ENCODE data around the gene CALD1.

DNA sequence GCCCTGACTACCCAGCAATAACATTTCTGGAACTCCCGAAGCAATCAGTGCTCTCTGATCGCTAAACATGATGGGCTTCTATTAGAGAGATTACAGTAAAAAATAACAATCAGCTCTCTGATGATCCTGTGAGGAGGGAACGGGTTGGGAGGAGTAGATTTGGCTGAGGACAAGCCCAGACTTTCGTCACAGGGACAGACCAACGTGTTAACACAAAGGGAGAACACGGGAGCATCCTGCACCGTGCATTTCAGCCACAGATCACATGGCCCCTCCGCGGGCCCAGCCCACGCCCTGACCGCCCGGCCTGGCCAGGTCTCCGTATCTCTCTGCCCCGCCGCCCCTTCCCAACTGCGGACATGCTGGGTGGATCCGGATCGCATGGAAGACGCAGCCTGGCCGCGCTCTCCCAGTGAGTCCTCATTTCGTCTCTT is 111.8 kb downstream of the CALD1 start:
- TF ChIP-seq, protein P1, sequence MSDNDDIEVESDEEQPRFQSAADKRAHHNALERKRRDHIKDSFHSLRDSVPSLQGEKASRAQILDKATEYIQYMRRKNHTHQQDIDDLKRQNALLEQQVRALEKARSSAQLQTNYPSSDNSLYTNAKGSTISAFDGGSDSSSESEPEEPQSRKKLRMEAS (CRISPR knock-in tag; IDR thresholded peaks at IDR 0.05) = 0 out of 2 replicates have a peak, but pooled peaks have one; percentile 54
- TF ChIP-seq, protein P2, sequence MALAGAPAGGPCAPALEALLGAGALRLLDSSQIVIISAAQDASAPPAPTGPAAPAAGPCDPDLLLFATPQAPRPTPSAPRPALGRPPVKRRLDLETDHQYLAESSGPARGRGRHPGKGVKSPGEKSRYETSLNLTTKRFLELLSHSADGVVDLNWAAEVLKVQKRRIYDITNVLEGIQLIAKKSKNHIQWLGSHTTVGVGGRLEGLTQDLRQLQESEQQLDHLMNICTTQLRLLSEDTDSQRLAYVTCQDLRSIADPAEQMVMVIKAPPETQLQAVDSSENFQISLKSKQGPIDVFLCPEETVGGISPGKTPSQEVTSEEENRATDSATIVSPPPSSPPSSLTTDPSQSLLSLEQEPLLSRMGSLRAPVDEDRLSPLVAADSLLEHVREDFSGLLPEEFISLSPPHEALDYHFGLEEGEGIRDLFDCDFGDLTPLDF (CRISPR knock-in tag; IDR thresholded peaks at IDR 0.05) = no peak
- TF ChIP-seq, protein P3, sequence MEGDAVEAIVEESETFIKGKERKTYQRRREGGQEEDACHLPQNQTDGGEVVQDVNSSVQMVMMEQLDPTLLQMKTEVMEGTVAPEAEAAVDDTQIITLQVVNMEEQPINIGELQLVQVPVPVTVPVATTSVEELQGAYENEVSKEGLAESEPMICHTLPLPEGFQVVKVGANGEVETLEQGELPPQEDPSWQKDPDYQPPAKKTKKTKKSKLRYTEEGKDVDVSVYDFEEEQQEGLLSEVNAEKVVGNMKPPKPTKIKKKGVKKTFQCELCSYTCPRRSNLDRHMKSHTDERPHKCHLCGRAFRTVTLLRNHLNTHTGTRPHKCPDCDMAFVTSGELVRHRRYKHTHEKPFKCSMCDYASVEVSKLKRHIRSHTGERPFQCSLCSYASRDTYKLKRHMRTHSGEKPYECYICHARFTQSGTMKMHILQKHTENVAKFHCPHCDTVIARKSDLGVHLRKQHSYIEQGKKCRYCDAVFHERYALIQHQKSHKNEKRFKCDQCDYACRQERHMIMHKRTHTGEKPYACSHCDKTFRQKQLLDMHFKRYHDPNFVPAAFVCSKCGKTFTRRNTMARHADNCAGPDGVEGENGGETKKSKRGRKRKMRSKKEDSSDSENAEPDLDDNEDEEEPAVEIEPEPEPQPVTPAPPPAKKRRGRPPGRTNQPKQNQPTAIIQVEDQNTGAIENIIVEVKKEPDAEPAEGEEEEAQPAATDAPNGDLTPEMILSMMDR (IDR thresholded peaks at IDR 0.05) = no peak
- TF ChIP-seq, protein P4, sequence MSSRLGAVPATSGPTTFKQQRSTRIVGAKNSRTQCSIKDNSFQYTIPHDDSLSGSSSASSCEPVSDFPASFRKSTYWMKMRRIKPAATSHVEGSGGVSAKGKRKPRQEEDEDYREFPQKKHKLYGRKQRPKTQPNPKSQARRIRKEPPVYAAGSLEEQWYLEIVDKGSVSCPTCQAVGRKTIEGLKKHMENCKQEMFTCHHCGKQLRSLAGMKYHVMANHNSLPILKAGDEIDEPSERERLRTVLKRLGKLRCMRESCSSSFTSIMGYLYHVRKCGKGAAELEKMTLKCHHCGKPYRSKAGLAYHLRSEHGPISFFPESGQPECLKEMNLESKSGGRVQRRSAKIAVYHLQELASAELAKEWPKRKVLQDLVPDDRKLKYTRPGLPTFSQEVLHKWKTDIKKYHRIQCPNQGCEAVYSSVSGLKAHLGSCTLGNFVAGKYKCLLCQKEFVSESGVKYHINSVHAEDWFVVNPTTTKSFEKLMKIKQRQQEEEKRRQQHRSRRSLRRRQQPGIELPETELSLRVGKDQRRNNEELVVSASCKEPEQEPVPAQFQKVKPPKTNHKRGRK (CRISPR knock-in tag; IDR thresholded peaks at IDR 0.05; ENCODE audit: borderline replicate concordance) = no peak
- TF ChIP-seq FOXJ3 (CRISPR knock-in tag; IDR thresholded peaks at IDR 0.05; ENCODE audit: borderline replicate concordance) = no peak
- TF ChIP-seq HMGA2 (CRISPR knock-in tag; IDR thresholded peaks at IDR 0.05) = no peak

Data from WTC11 (cell line).